Measurements from ENCODE around the gene CUBN.

- TF ChIP-seq CTCF (IDR thresholded peaks at IDR 0.05), result no peak
- no peak for TF ChIP-seq POLR2AphosphoS5 (IDR thresholded peaks at IDR 0.05)
Observed at GRCh38 chr10:17109475-17110207, 20.0 kb downstream of the CUBN start.
